Right lobe of liver (tissue), 6 donors: ENCODE measurements around the gene SLC31A1. TPM values are rescaled to one million over a fixed set of nuclear protein-coding genes. Genes with fewer than 3 reads are reported as not detected.
A peak's percentile ranks its signal among the peaks of the same experiment; 100 is the strongest.

Source experiments
- ATAC-seq, 4 donors: fragments of 200-7000 bp; cut with Tn5 transposase; one replicate each; pipeline ENCODE4 v1.9.1; 2020; ENCODE audit warnings: mild to moderate bottlenecking in 4 of 4, moderate library complexity in 4 of 4
- DNase-seq, 3 donors: peaks; one replicate each; pipeline ENCODE4 v3.0.0-alpha.2; 2020
- H3K27ac ChIP-seq, 3 donors: fragments of 200-600 bp; one replicate each; pipeline ENCODE4 v1.8.0; 2022
- H3K27me3 ChIP-seq, 2 donors: fragments of 200-600 bp; one replicate each; pipeline ENCODE4 v1.8.0; 2022
- H3K36me3 ChIP-seq, 4 donors: fragments of 200-600 bp; sonication (generic) in 1 of 4; one replicate each; pipeline versions ENCODE4 v1.5.1 to v1.8.0; 2017 to 2022; ENCODE audit warnings: control low read depth in 1 of 4
- H3K4me1 ChIP-seq, 4 donors: fragments of 200-600 bp; sonication (generic) in 1 of 4; one replicate each; pipeline versions ENCODE4 v1.5.1 to v1.8.0; 2017 to 2022; ENCODE audit warnings: control low read depth in 1 of 4
- H3K4me3 ChIP-seq, 3 donors: fragments of 200-600 bp; one replicate each; pipeline ENCODE4 v1.8.0; 2022
- H3K9me3 ChIP-seq, 4 donors: fragments of 200-600 bp; sonication (generic) in 1 of 4; one replicate each; pipeline versions ENCODE4 v1.5.1 to v1.8.0; 2017 to 2022; ENCODE audit warnings: control low read depth in 1 of 4
- POLR2A ChIP-seq: fragments of 450-650 bp; IDR thresholded peaks from one replicate; pipeline ENCODE4 v1.6.1; 2017; ENCODE audit warnings: antibody characterized with exemption, mild to moderate bottlenecking
- WGBS: methylation state at CpG from one replicate; pipeline ENCODE4 v1.1.6; 2018; ENCODE audit warnings: low coverage, low lambda C conversion rate; ENCODE audit not compliant: insufficient coverage; ENCODE audit errors: missing lambda C conversion rate; 5-methylcytosine and 5-hydroxymethylcytosine counted together
- intact Hi-C, 2 donors: fragments of 100-400 bp; cut with DNase I; formaldehyde crosslinking; loops; one replicate each; pipeline versions ENCODE4 v1.11.2 to v1.14.1; 2022
- total RNA-seq, 6 experiments: library from RNA; depleted of rRNA in 2 of 6; stranded (reverse); fragments of >200 nt in 2 of 6; fragmentation: NEBNext Ultra II Directional in 3 of 6; extraction: Animal tissue kit (Norgen Biotek cat#: 25700) in 3 of 6; gene quantifications; one replicate each; pipeline versions ENCODE4 v1.1.0 to v1.2.4, GENCODE V29; 2016 to 2023
- TF ChIP-seq, protein P1 (sequence below), 4 donors: fragments of 200-600 bp in 3 of 4; fragments of 450-650 bp in 1 of 4; IDR thresholded peaks; one replicate each; pipeline versions ENCODE4 v1.5.1 to v1.8.0; 2016 to 2022; ENCODE audit warnings: antibody characterized with exemption in 4 of 4, mild to moderate bottlenecking in 2 of 4
- donor health status: DM: no; HTN: yes; CAD: no.
- donor health status: DM: no; HTN: no; CAD: no.
- donor health status: DM: no; HTN: no; CAD: no.
- donor health status: DM: no; HTN: yes; CAD: no.
- donor health status: DM: no; HTN: yes; CAD: no.

Gene SLC31A1
- total RNA-seq, 6 experiments from 2014 or later = 48.0 to 92.6 (median 71.5) TPM

DNA sequence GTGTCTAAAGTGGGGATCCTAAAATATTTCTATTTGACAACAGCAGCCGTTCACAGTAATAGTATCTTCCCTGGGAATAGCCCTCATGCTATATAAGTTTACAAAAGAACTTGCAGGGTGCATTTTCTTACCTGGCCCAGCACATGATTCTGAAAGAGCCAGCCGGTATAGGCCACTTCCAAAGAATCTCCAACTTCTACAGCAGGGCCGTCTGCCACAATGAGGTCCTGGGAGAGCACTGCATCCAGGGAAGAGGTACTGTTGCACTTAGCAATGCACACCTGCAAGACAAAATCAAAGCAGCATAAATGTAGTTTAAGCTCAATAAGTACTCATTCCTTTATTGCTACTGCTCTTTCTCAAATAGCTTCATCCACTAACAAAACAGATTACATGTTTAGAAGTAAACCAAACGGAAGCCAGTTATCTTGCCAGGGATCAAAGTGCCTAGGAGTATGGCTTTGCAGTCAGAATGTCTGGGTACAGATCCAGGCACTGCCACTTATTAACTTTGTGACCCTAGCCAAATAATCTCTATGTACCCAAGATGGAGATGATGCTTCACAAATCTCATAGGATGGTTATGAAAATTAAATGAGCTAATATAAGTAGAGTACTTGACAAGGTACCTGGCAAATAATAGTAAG, 21.5 kb upstream of the SLC31A1 start:
- intact Hi-C loops = no loop called here
- Histone ChIP-seq H3K9me3 (no peaks in the 10 kb centered on the region), H3K4me3 (no peak overlapping the region), H3K36me3 (peaks cover 0 to 42% (median 9%) of the 10 kb centered on the region in 4 donors), H3K4me1 (peaks cover 0 to 14% (median 5%) of the 10 kb centered on the region in 4 donors), H3K27me3 (no peaks in the 10 kb centered on the region), H3K27ac (peak overlapping the region in 1 of 3 donors; percentile 42)
- DNase-seq (peak in 1 of 3 donors; percentile 68), ATAC-seq (peak; percentile 91 to 99 (median 94))
- TF ChIP-seq POLR2A = no peak
- TF ChIP-seq, protein P1, sequence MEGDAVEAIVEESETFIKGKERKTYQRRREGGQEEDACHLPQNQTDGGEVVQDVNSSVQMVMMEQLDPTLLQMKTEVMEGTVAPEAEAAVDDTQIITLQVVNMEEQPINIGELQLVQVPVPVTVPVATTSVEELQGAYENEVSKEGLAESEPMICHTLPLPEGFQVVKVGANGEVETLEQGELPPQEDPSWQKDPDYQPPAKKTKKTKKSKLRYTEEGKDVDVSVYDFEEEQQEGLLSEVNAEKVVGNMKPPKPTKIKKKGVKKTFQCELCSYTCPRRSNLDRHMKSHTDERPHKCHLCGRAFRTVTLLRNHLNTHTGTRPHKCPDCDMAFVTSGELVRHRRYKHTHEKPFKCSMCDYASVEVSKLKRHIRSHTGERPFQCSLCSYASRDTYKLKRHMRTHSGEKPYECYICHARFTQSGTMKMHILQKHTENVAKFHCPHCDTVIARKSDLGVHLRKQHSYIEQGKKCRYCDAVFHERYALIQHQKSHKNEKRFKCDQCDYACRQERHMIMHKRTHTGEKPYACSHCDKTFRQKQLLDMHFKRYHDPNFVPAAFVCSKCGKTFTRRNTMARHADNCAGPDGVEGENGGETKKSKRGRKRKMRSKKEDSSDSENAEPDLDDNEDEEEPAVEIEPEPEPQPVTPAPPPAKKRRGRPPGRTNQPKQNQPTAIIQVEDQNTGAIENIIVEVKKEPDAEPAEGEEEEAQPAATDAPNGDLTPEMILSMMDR (IDR thresholded peaks at IDR 0.05) = no peak
- 47% methylated on average over 4 of the region's 4 CpGs for WGBS

DNA sequence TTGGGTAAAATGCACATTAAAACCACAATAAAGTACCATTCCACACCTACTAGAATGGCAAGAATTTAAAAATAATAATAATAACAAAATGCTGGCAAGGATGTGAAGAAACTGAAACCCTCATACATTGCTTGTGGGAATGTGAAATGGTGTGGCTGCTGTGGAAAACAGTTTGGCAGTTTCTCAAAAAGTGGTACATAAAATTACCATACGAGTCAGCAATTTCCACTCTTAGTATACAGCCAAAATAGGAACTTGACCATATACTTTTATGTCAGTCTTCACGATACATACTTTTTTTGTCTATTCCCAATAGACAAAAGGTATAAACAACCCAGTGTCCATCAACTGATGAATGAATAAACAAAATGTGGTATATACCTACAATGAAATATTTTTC, 15.9 kb upstream of the SLC31A1 start:
- Histone ChIP-seq H3K36me3 (peaks cover 0 to 42% (median 2%) of the 10 kb centered on the region in 4 donors), H3K4me3 (no peak overlapping the region), H3K27me3 (no peaks in the 10 kb centered on the region), H3K4me1 (no peaks in the 10 kb centered on the region), H3K9me3 (no peaks in the 10 kb centered on the region), H3K27ac (no peak overlapping the region)
- intact Hi-C loops = no loop called here
- no peak for TF ChIP-seq POLR2A
- TF ChIP-seq, protein P1 (IDR thresholded peaks at IDR 0.05) = no peak
- ATAC-seq (peak in 1 of 4 donors; percentile 22), DNase-seq (no peak)
- WGBS = 71% methylated on average over 2 of the region's 2 CpGs

DNA sequence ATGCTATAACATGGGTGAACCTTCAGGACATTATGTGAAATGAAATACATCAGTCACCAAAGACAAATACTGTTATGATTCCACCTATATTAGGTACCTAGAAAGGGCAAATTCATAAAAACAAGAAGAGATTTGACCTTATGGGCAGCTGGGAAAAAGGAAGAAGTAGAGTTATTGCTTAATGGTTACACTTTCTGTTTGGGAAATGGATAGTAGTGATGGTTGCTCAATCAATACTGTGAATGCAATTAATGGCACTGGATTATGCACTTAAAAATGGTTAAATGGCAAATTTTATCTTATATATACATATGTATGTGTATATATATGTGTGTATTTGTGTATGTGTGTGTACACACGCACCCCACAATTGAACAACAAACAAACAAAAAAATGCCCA, 15.5 kb upstream of the SLC31A1 start:
- Histone ChIP-seq H3K36me3 (peaks cover 0 to 42% (median 2%) of the 10 kb centered on the region in 4 donors), H3K9me3 (no peaks in the 10 kb centered on the region), H3K4me1 (peaks cover 0 to 4% (median 0%) of the 10 kb centered on the region in 4 donors), H3K27me3 (no peaks in the 10 kb centered on the region), H3K27ac (no peak overlapping the region), H3K4me3 (no peak overlapping the region)
- ATAC-seq = peak in 3 of 4 donors; percentile 35 to 58 (median 42)
- TF ChIP-seq, protein P1 (IDR thresholded peaks at IDR 0.05) = no peak
- no peak for TF ChIP-seq POLR2A
- WGBS = 70% methylated on average over 1 of the region's 1 CpG
- intact Hi-C loops = no loop called here
- DNase-seq = no peak

DNA sequence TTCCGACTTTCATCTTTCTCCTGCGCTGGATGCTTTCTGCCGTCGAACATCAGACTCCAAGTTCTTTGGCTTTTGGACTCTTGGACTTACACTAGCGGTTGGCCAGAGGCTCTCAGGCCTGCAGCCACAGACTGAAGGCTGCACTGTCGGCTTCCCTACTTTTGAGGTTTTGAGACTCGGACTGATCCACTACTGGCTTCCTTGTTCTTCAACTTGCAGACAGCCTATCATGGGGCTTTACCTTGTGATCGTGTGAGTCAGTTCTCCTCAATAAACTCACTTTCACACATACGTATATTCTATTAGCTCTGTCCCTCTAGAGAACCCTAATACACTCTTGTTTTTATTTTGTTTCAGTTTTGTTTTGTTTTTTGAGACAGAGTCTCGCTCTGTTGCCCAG, 10.5 kb upstream of the SLC31A1 start:
- no peaks in the 10 kb centered on the region for H3K9me3 ChIP-seq
- 45% methylated on average over 9 of the region's 10 CpGs for WGBS
- peaks cover 0 to 15% (median 2%) of the 10 kb centered on the region in 4 donors for H3K36me3 ChIP-seq
- H3K4me1 ChIP-seq = peaks cover 0 to 10% (median 0%) of the 10 kb centered on the region in 4 donors
- no peaks in the 10 kb centered on the region for H3K27me3 ChIP-seq
- peak; percentile 32 for TF ChIP-seq POLR2A
- TF ChIP-seq, protein P1 (IDR thresholded peaks at IDR 0.05) = no peak
- H3K27ac ChIP-seq = peak overlapping the region in 2 of 3 donors; percentile 2 to 9
- H3K4me3 ChIP-seq = no peak overlapping the region
- peak in 3 of 4 donors; percentile 29 to 56 (median 53) for ATAC-seq
- intact Hi-C loops = no loop called here
- DNase-seq = no peak
